ENCODE measurements around the gene PHF14. TPM values are rescaled to one million over a fixed set of nuclear protein-coding genes. Genes with fewer than 3 reads are reported as not detected.
"Not testable (repeated sequence)": the region's sequence is repeated elsewhere in the genome, so short reads cannot be mapped to it uniquely, and the experiment has no call there.

The PHF14 gene
- total RNA-seq, 1 experiment from 2014 or later, result 42.3 TPM

- in situ Hi-C loops (cut with HindIII; ENCODE audit: low sequenced_read_pairs), result no loop called here
Observed at GRCh38 chr7:10972174-10972573, 1.5 kb upstream of the PHF14 start.

DNA sequence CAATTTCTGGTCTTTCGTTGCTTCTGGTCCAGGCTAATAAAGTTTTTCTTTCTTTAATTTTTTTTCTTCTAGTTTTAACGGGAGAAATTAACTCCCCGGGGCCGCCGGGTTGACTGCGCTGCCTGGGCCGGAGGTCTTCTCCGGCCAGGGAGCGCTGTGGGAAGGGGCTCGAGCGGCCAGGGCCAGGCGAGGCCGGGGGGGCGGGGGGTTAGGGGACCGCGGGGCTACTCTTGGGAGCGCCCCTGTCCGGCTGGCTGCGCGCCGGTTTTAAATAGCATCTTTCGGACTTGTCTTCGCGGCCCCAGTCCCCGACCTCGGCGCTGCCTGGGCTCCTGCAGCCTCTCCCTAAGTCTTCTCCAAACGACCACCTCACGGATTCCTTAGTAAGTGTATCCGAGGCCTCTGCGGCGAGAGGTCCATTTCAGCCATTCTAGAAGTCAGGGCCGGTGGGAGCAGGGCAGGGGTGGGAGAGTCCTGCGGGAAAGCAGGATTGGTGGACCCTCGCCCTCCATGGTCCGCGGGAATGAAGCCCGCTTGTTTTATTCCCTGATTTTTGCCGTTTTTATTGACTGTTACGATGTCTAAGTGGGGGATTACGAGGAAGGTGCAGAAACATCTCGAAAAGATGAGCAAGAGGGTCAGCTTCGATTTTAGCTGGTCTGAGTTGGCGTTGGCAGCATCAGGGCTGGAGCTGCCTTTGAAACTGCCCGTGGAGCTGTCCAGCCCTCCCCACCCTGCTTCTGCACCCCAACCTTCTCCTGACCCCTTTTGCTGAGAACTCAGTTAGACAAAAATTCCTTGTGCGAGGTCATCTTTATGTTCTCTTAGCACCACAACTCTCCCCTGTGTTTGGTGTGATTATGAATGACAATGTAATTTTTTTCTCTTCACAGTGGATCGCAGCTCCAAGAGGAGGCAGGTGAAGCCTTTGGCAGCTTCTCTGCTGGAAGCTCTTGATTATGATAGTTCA lies 555 bp downstream of the PHF14 start:
- DNase-seq (ENCODE audit: low spot score), result peak; percentile 48
- in situ Hi-C loops (cut with HindIII; ENCODE audit: low sequenced_read_pairs), result no loop called here

More at GRCh38 chr7:10972174-10972573, 1.5 kb upstream of the PHF14 start:
- no peak for DNase-seq (ENCODE audit: low spot score)

DNA sequence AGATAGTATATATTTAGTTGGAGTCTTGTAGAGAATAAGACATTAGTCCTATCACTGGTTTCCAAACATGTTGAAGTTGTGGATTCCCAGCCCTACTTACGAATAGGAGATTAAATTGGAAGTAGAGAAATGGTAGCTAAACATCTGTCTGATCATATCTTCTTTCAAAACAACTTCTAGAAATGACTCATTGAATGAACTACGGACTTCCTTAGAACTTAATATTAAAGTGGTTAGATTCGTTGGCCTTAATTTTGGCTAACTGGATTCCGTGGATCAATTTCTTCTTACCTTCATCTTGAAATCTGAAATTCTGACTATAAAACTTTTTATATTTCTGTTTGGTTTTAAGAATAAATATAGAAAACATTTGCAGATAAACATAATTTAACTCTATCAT lies 3.4 kb downstream of the PHF14 start:
- in situ Hi-C loops (cut with HindIII; ENCODE audit: low sequenced_read_pairs), result no loop called here
- no peak for DNase-seq (ENCODE audit: low spot score)

DNA sequence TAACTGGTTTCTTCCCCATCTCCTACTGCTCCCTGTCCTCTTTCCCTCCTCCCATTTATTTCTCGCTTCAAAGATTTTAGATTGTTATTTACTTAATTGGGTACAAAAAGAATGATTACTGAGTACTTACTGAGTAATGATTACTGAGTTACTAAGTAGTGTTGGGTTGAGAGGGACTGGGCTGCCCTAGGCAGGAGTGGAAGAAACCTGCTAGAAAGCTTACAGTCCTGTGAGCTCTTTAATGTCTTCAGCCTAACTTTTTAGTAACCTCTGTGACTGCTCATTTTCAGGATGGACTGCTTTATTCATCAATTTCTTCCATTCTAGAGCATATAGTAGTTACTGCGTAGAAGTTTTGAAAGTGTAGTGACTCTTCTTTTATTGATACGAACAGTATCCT lies 7.6 kb downstream of the PHF14 start:
- in situ Hi-C loops (cut with HindIII; ENCODE audit: low sequenced_read_pairs), result no loop called here
- no peak for DNase-seq (ENCODE audit: low spot score)

GRCh38 chr7:10990748-10991147 lies 17.1 kb downstream of the PHF14 start:
- in situ Hi-C loops (cut with HindIII; ENCODE audit: low sequenced_read_pairs); DNase-seq (ENCODE audit: low spot score): not testable (repeated sequence)

GRCh38 chr7:10995482-10996166 lies 22.0 kb downstream of the PHF14 start:
- in situ Hi-C loops (cut with HindIII; ENCODE audit: low sequenced_read_pairs); DNase-seq (ENCODE audit: low spot score): not testable (repeated sequence)

- no peak for DNase-seq (ENCODE audit: low spot score)
- in situ Hi-C loops (cut with HindIII; ENCODE audit: low sequenced_read_pairs), result no loop called here
Observed at GRCh38 chr7:10998996-10999757, 25.5 kb downstream of the PHF14 start.

DNA sequence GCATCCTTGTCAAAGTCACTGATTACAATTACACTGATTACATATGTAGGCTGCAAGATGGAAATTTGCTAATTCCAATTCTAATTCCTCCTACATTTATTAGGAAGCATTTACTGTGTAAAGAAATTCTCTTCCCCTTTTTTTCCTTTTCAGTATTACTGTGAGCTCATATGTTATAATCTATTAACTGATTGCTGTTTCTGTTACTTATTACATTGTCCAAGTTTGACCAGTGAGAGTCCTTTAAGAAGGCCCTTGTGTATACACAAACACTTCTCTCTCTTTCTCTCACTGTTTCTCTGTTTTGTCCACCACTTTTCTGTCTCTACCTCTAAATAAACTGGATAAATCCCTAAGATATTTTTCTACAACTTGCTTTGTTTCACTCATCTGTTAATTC lies 31.5 kb downstream of the PHF14 start:
- DNase-seq (ENCODE audit: low spot score), result no peak
- in situ Hi-C loops (cut with HindIII; ENCODE audit: low sequenced_read_pairs), result no loop called here

DNA sequence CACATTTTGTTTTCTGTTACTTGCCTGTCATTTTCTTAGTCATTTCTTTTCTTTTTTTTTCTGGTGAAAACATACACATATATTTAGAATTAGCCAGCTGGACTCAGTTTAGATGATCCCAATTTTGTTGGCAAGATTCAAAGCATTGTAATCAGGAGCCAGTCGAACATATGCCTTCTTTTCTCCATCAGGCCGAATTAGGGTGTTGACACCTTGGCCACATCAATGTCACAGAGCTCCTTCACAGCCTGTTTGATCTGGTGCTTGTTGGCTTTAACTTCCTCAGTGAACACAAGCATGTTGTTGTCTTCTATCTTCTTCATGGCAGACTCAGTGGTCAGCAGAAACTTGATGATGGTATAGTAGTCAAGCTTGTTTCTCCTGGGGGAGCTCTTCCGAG lies 32.6 kb downstream of the PHF14 start:
- DNase-seq (ENCODE audit: low spot score), result peak; percentile 74
- in situ Hi-C loops (cut with HindIII; ENCODE audit: low sequenced_read_pairs), result no loop called here

DNA sequence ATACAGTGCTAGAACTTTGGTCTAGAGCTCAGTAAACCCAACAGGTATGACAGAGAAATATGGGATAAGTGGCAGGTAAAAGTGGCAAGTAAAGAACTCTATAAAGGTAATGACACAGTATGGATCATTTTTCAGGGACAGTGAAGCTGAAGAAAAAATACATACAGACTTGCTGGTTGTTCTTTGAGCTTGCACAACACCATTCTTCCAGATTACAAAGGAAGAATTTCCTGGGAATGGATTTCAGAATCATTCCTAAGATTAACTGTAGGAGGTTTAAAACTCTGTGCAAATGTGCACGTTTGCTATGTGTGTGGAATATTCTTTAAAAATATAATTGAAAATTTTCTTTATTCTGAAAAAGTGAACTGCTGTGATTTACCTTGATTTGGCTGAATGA lies 36.0 kb downstream of the PHF14 start:
- in situ Hi-C loops (cut with HindIII; ENCODE audit: low sequenced_read_pairs), result no loop called here
- no peak for DNase-seq (ENCODE audit: low spot score)

- in situ Hi-C loops (cut with HindIII; ENCODE audit: low sequenced_read_pairs), result no loop called here
- DNase-seq (ENCODE audit: low spot score), result no peak
Observed at GRCh38 chr7:11021468-11021867, 47.8 kb downstream of the PHF14 start.

- DNase-seq (ENCODE audit: low spot score), result no peak
- in situ Hi-C loops (cut with HindIII; ENCODE audit: low sequenced_read_pairs), result no loop called here
Observed at GRCh38 chr7:11026452-11027359, 53.0 kb downstream of the PHF14 start.

- in situ Hi-C loops (cut with HindIII; ENCODE audit: low sequenced_read_pairs), result no loop called here
- DNase-seq (ENCODE audit: low spot score), result no peak
Observed at GRCh38 chr7:11035661-11036060, 62.0 kb downstream of the PHF14 start.

GRCh38 chr7:11039974-11040373 lies 66.3 kb downstream of the PHF14 start:
- no peak for DNase-seq (ENCODE audit: low spot score)
- in situ Hi-C loops (cut with HindIII; ENCODE audit: low sequenced_read_pairs), result no loop called here

DNA sequence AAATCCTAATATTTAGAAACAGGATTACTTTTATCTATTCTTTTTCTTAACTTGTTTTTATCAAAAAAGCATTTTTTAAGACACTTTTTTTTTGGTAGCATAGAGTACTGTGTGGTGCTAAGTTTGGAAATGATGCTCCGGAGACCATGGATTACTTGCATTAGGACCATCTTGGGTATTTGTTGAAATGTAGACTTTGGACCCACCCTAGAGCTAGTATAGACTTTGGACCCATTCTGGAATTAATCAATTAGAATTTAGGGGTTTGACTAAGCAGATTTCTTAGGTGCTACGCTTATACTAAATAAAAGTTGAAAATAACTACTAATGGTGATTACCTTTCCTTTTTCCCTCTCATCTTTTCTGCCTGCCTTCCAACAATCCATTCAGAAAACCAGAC lies 80.4 kb downstream of the PHF14 start:
- in situ Hi-C loops (cut with HindIII; ENCODE audit: low sequenced_read_pairs), result no loop called here

DNA sequence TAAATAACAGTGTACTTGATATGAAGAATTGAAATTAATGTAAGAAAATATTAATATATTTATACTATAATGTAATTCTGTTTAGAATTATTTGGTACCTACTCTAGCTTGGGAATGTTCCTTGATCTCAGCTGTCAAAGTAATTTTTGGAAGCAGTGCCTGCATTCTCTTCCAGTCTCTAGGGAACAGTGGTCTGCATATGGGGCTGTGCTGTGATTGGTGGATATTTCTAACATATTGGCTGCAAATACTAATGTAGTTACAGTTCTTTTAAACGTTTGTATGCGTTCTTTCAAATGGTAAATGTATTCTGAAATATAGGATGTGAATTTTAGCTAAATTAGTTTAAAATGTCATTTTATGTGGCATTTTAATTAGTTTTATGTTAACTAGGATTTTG lies 87.2 kb downstream of the PHF14 start:
- no peak for DNase-seq (ENCODE audit: low spot score)
- in situ Hi-C loops (cut with HindIII; ENCODE audit: low sequenced_read_pairs), result no loop called here

More for the DNA sequence above, 80.4 kb downstream of the PHF14 start:
- no peak for DNase-seq (ENCODE audit: low spot score)

DNA sequence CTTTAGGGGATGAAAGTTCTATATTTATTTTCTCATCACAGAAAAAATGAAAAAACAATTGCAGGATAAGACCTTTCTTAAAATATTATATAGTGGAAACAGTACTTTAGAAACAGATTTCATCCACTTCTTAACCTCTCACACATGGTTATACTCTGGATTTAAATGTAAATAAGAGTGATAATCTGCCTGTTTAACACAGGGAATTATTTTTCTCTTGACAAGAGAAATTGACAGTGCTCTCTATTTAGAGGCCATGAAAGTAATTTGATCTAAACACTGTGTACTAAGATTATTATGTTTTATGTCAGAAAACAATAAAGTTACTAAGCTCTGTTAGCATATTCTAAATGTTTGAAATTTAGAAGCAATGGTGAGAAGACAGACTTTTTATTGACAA lies 88.4 kb downstream of the PHF14 start:
- no peak for DNase-seq (ENCODE audit: low spot score)
- in situ Hi-C loops (cut with HindIII; ENCODE audit: low sequenced_read_pairs), result no loop called here

- in situ Hi-C loops (cut with HindIII; ENCODE audit: low sequenced_read_pairs), result no loop called here
- DNase-seq (ENCODE audit: low spot score), result no peak
Observed at GRCh38 chr7:11069591-11069990, 95.9 kb downstream of the PHF14 start.

DNA sequence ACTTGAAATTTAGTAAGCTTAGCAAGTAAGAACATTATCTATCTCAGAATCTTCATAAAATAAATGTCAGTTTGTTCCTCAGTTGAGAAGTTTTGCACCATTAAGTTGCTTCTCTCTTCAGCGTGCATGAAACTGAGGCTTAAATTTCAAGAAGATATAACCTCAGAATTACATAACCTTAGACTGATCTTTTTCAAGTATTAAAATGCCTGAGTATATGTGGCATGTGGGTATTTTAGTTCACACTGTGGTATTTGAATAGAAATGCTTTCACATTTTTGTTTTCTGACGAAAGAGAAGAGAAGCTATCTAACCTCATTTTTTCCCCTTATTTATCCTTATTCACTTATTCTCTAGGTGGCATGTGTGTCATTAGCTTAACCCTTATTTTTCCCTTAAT lies 104.1 kb downstream of the PHF14 start:
- no peak for DNase-seq (ENCODE audit: low spot score)
- in situ Hi-C loops (cut with HindIII; ENCODE audit: low sequenced_read_pairs), result no loop called here
